ENCODE measurements around the gene PRMT1. TPM values are rescaled to one million over a fixed set of nuclear protein-coding genes. Genes with fewer than 3 reads are reported as not detected.
A peak's percentile ranks its signal among the peaks of the same experiment; 100 is the strongest.

The PRMT1 gene
- total RNA-seq, 4 donors from 2014 or later = 78.5 to 274 (median 217) TPM

DNA sequence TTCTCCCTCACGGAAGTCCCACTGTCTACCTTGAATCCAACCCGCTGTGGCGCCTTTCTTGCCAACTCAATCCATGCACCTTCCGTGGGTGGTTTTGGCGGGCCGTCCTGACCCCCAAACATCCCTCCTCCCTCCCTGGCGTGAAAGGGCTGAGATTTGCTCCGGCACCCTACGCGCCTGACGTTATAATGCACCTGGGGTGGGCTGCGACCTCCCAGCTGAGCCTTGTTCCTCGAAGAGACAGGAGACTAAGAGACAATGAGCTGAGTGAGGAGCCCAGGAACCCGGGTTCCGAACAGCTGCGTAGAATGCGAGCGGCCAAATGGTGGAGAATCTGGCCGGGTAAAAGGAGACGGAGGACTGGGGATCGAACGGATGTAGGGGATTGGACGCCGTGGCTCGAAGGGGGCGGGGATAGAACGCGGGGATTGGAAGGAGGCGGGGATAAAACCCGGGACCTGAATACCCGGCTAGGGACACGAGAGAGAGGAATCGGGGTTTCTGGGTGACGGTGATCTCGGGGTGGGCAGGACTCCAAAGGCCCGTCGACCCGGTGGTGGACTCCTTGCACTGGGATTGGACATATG lies 13.7 kb downstream of the PRMT1 start, which contains the start of gene CPT1C:
Gene CPT1C (plus strand): TSS at position 461 of the 587 bp plus-strand sequence. CDS start 1,137 bp downstream, outside the sequence.
- Histone ChIP-seq H3K4me3 (peak within 1 kb of the TSS; percentile 39 to 44), H3K36me3 (no peaks in the 10 kb centered on the region), H3K27ac (peak within 1 kb of the TSS; percentile 71 to 77), H3K9me3 (no peaks in the 10 kb centered on the region), H3K27me3 (no peaks in the 10 kb centered on the region), H3K4me1 (peaks cover 0 to 7% of the 10 kb centered on the region in 2 donors)
- TF ChIP-seq, protein P1, sequence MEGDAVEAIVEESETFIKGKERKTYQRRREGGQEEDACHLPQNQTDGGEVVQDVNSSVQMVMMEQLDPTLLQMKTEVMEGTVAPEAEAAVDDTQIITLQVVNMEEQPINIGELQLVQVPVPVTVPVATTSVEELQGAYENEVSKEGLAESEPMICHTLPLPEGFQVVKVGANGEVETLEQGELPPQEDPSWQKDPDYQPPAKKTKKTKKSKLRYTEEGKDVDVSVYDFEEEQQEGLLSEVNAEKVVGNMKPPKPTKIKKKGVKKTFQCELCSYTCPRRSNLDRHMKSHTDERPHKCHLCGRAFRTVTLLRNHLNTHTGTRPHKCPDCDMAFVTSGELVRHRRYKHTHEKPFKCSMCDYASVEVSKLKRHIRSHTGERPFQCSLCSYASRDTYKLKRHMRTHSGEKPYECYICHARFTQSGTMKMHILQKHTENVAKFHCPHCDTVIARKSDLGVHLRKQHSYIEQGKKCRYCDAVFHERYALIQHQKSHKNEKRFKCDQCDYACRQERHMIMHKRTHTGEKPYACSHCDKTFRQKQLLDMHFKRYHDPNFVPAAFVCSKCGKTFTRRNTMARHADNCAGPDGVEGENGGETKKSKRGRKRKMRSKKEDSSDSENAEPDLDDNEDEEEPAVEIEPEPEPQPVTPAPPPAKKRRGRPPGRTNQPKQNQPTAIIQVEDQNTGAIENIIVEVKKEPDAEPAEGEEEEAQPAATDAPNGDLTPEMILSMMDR (IDR thresholded peaks at IDR 0.05) = no peak
- TF ChIP-seq POLR2A (IDR thresholded peaks at IDR 0.05) = peak; percentile 59 to 62
- peak; percentile 85 to 87 for DNase-seq
- intact Hi-C loops (cut with DNase I; ENCODE audit: low total_unique reads) = no loop called here

DNA sequence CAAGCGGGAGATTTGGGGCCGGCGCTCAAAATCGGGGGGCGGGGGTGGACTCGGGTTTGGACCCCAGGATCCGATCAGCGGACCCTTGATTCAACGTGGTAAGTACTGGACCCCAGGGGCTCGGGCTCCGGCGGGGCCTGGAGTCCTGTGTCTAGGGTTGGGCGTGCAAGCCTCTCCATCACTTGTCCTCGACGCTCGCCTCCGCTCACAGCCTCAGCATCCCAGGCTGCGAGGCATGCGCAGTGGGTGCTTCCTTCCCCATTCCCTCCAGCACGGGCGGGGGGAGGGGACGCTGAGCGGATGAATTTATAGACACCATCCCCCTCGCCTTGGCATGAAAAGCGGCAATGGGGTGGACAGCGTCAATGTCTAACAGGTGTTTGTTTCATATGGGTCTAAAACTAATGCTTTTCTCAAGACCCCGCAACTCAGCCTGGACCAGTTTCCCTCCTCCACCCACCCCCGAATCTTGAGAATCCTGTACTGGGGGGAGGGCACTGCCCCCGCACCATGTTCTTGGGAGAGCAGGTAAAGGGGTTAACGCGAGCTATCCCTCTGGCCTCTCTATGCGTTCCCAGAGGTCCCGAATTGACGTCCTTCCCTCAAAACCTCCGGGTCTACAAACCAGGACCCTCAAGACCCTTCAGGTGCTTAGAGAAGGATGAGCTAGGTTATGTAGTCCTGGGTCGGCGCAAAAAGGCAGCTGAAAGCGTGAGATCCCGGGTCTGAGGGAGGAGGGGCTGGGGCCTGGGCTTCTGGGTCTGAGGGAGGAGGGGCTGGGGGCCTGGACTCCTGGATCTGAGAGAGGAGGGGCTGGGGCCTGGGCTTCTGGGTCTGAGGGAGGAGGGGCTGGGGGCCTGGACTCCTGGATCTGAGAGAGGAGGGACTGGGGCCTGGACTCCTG lies 14.4 kb downstream of the PRMT1 start:
- no peaks in the 10 kb centered on the region for H3K27me3 ChIP-seq
- DNase-seq = peak; percentile 64 to 73
- intact Hi-C loops (cut with DNase I; ENCODE audit: low total_unique reads) = no loop called here
- no peaks in the 10 kb centered on the region for H3K36me3 ChIP-seq
- H3K27ac ChIP-seq = peak overlapping the region; percentile 71 to 77
- peak overlapping the region; percentile 39 to 44 for H3K4me3 ChIP-seq
- no peaks in the 10 kb centered on the region for H3K9me3 ChIP-seq
- TF ChIP-seq POLR2A (IDR thresholded peaks at IDR 0.05) = no peak
- peaks cover 0 to 7% of the 10 kb centered on the region in 2 donors for H3K4me1 ChIP-seq

DNA sequence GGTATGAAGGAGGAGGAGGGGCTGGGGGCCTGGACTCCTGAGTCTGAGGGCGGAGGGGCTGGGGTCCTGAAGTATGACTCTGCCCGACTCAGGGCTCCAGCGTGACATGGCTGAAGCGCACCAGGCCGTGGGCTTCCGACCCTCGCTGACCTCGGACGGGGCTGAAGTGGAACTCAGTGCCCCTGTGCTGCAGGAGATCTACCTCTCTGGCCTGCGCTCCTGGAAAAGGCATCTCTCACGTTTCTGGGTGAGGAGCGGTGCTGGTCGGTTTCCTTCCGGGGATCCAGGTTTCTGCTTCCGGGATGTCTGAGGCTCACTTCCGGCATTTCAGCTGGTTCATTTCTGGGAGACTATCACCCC lies 15.1 kb downstream of the PRMT1 start:
- Histone ChIP-seq H3K27me3 (no peaks in the 10 kb centered on the region), H3K4me3 (peak overlapping the region in 1 of 2 donors; percentile 44), H3K27ac (peak overlapping the region; percentile 7 to 20), H3K9me3 (no peaks in the 10 kb centered on the region), H3K4me1 (peaks cover 0 to 7% of the 10 kb centered on the region in 2 donors), H3K36me3 (no peaks in the 10 kb centered on the region)
- TF ChIP-seq, protein P1 (IDR thresholded peaks at IDR 0.05) = no peak
- no peak for DNase-seq
- intact Hi-C loops (cut with DNase I; ENCODE audit: low total_unique reads) = no loop called here

DNA sequence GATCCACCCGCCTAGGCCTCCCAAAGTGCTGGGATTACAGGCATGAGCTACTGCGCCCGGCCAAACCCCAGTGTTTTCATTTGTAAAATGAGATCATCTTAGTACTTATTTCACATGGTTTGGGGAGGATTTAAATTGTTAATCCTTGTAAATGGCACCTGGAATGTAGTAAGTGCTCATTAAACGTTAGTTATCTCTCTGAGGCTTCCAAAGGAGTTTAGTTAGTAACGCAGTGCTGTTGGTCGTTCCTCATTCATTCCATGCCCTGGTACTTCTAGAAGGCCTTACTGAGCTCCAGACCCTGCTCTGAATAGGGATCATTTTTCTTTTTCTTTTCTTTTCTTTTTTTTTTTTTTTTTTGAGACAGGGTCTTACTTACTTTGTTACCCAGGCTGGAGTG lies 19.0 kb downstream of the PRMT1 start:
- Histone ChIP-seq H3K27me3 (no peaks in the 10 kb centered on the region), H3K27ac (no peak overlapping the region), H3K36me3 (no peaks in the 10 kb centered on the region), H3K4me1 (no peaks in the 10 kb centered on the region), H3K9me3 (no peaks in the 10 kb centered on the region), H3K4me3 (no peak overlapping the region)
- TF ChIP-seq POLR2A (IDR thresholded peaks at IDR 0.05) = no peak
- TF ChIP-seq, protein P1 (IDR thresholded peaks at IDR 0.05) = no peak
- no peak for DNase-seq
- intact Hi-C loops (cut with DNase I; ENCODE audit: low total_unique reads) = no loop called here

DNA sequence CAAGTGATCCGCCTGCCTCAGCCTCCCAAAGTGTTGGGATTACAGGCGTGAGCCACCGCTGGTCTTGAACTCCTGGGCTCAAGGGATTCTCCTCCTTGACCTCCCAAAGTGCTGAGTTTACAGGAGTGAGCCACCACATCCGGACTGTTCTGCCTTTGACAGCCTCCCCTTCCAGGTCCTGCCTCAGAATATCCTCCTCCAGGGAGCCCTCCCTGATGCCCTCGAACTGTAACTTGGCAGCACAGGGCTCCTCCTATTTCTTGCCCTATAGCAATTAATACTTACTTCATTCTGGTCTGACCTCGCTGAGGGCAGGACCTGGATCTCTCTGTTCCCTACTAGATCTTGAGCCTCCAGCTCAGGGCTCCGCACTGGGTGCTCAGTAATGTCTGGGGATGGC lies 19.8 kb downstream of the PRMT1 start:
- Histone ChIP-seq H3K36me3 (no peaks in the 10 kb centered on the region), H3K9me3 (no peaks in the 10 kb centered on the region), H3K27ac (no peak overlapping the region), H3K27me3 (no peaks in the 10 kb centered on the region), H3K4me1 (no peaks in the 10 kb centered on the region), H3K4me3 (no peak overlapping the region)
- intact Hi-C loops (cut with DNase I; ENCODE audit: low total_unique reads) = no loop called here
- no peak for TF ChIP-seq POLR2A (IDR thresholded peaks at IDR 0.05)
- TF ChIP-seq, protein P1 (IDR thresholded peaks at IDR 0.05) = no peak
- DNase-seq = no peak

Data from uterus (tissue), 4 donors.